HG02852 (cell line): Measurements from ENCODE around the gene CACNA2D1.
"Not testable (repeated sequence)": the region's sequence is repeated elsewhere in the genome, so short reads cannot be mapped to it uniquely, and the experiment has no call there.

Experiments
- ATAC-seq: cut with Tn5 transposase; IDR thresholded peaks from one replicate; pipeline ENCODE4 v1.9.1; 2021; ENCODE audit warnings: mild to moderate bottlenecking, moderate library complexity; ENCODE audit not compliant: unreplicated experiment

Gene CACNA2D1

DNA sequence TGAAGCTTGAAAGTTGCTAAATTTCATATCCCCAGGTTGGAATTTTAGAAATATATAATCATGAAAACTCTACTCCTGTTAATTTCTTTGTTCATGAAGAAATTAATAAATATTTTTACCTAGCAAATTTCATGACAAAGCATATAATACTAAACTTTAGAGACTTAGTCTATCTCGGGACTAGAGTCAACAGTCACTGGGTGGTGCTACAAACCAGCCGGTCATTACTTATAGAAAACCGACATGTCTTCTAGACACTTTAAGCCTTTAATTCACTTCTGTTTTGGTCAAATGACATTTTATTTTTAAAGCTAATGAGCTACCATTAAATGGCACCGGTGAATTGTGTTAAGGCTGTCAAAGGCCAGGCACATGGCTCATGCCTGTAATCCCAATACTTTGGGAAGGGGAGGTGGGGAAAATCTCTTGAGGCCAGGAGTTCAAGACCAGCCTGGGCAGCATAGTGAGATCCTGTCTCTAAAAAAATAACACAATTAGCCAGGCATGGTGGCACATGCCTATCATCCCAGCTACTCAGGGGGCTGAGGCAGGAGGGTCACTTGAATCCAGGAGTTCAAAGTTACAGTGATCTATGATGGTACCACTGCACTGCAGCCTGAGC, 270.1 kb downstream of the CACNA2D1 start:
- ATAC-seq = no peak

DNA sequence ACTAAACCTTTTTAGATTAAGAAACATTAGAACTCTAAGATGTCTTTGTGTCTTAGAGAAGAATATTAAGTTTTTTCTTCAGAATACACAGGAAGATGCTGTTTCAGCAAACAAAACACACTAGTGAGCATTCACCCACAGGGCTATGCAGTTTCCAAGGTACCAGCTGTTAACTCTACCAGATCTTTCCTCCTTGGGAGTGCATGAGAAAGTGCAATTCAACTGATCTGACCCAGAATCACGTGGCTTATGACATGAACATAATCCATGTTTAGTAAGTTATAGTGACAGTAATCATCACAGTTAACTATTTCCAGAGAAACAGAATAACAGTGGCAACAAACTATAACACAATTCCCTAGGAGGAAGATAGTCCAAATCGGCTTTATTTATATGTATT, 270.7 kb downstream of the CACNA2D1 start:
- ATAC-seq = no peak

DNA sequence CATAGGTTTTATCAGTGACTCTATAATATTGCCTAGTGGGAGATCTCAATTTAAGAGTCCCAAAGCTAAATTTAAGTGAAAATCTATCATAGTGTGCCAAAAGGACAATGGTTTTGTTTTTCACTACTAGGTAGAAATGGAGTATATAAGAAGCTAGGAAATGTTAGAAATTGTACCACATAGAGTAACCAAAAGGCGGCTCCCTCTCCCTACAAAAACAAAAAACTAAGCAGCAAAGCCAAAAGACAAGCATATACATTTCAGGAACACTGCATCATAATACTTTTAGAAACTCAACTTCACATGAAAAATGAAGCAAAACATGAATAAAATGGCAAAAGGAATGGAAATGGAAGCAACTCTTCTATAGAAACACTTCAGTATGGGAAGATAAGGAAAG, 271.6 kb downstream of the CACNA2D1 start:
- ATAC-seq = no peak

DNA sequence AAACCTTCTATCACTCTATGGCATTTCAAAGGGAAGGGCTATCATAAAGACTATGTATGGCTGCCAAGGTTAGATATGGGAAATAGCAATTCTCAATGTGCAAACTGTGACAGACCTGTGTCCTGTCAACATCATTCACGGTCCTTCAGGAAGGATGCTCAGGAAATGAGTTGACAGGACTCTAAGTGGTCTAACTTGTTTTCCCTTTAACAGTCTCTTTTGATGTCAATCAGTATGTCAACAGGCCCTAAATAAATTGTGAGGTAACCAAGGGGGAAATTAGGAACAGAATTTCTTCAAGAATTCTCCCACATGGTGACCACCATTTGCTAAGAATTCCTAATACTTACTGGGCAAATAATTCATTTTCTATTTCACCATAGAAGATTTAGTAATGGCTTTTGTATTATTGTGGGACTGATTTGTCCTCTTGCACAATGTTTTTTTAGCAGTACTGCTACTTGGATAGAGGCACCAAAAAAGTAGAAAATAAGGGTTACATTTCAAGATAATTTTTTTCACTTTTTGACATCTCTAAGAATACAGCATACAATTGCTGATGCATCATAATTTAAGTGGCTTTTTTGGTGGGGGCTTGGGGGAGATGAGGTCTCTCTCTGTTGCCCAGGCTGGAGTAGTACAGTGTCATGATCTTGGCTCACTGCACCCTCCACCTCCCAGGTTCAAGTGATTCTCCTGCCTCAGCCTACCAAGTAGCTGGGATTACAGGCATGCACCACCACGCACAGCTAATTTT, 275.8 kb downstream of the CACNA2D1 start:
- ATAC-seq = no peak

DNA sequence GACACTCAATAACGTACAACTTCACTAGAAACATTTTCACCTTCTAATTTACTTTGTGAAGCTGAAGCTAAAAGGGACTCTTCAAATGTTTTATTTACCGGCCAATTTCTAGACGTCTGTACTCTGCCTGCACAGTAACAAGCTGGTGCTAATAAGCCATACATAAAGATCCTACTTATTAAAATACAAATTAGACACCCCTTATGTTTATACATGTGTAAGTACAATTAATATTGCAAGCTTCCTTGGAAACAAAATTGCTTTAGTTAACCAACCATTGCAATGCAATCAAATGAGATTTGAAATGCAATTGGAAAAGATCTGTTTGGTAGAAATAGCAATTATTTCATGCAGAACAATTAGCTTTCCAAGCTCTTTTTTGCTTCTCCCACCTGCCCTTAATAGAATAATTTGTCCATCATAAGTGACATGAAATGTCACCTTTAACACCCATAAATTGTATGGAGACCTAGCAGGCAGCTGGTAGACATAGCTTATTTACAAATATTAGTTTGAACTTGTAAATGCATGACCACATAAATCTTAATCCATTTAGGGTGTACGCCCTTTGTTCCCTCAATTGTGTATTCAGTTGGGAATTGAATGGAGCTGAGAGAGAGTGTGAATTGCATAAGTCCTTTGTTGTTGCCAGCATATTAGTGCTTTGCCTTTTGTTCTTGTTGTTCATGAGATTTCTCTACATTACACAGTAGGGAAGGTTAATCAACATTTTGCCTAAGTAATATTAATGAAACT, 277.1 kb downstream of the CACNA2D1 start:
- ATAC-seq = no peak

DNA sequence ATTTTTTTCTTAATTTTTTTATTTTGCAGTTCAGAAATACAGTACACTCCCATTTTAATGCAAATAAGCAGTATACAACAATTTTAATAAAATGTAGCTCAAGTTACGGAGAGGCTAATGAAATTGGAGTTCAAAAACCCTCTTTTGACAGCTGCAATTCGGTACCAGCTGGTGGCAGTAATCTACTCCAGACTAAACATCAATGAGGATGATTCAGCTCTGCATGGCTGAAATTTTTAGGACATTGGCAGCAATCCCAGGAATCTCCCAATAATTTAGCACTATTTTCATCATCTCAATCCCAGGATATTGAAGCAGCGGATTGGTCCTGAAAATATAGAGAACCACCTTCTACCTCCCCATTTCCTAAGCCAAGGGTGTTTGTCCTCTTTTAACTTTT, 278.8 kb downstream of the CACNA2D1 start:
- no peak for ATAC-seq

DNA sequence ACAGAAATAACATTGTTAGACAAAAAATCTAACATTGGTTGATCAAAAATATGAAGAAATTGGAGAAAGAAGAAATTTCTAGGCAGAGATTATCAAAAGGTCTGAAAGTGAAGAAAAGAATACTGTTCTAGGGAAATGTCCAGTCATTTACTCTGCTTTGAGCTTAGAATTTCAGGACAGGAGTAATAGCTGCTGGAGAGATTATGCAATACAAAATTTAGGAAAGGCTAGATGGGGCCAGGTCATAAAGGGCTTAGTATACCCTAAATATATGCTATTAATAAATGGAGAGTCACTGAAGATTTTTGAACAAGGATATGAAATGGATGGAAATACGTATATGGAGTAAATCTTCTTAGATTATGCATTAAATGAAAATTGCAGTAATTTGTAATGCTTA, 279.2 kb downstream of the CACNA2D1 start:
- ATAC-seq = no peak

DNA sequence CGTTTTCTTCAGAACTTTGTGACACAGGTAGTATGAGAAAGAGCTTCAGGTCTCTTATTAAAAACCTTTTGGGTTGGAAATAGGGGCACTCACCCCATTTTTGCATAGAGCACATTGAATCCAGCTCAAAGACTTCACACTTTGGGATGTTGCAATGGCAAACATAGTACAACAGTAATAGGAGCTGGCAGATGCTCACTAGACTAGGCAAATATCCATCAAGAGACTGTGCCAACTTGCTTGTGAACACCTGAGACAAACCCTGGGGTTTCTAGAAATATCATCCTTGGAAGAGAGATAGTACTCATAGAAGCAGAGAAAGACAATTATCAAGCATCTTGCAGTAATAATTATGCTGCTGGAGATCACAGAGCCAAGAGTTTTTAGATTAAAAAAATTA, 280.0 kb downstream of the CACNA2D1 start:
- ATAC-seq = no peak

DNA sequence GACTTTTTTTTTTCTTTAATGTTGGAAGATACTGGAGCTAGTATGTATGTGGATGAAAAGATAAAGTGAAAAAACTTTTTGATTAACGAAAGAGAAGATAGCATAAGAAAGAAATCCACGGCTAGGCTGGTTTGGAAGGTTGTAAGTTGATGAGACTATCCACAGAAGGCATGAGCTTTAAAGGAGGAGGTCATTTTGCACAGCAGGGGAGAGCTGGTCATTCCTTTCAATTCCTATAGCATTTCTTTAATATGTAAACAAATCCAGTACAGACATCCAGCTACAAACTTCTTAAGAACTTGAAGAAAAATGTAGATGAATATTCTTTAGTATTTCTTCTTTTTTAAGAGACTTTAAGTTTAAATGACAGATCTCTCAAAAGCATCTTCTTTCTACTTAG, 281.3 kb downstream of the CACNA2D1 start:
- ATAC-seq = no peak

DNA sequence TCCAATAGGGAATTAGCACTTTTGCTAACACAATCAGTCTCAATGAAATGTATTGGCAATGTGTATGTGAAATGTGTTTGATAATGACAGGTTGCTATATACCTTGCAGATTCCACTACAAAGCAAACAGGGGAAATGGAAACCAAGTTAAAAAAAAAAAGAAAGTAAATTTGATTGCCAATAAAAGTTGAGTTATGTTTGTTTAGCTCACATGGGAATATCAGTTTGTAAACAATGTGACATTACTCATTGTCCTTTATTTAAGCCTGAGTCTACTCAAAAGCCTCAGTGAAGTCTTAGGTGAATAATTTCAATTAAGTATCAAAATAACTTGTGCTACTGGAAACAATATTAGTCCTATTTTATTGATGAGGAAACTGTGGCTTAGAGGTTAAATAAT, 285.2 kb downstream of the CACNA2D1 start:
- no peak for ATAC-seq

DNA sequence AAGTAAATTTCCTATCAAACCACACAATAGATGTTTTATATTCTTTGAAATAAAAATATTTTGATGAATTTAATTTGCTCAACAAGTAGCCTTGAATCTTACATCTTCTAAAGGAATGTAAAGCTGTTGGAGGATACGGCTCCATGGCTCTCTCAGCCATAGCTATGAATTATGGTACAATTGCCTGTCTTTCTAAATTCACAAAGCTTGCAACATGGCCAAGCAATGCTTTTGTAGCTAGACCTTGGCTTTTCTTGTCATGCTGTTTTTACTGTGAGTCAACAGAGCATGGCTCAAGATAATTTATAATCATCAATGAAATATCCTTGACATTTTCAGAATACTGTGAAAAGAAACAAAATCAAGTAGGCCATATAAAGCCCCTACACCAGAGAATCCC, 286.7 kb downstream of the CACNA2D1 start:
- no peak for ATAC-seq

DNA sequence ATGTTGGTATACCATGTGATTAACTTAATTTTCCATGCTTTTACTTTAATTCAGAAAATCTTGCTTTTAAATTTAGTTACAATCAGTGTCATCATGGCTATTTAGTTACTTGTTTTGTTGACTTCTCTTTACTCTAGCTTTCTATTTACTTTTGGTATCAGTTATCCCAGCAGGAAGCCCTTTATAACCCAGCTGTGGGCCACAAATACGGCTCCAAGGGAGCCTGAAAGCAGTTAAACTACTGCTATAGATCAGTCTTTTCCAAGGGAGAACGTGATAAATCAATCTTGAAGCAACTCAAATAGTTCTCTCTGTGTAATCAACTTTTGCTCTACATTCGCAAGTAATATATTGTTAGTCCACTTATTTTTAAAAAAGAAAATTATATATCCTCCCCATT, 287.4 kb downstream of the CACNA2D1 start:
- ATAC-seq = no peak

DNA sequence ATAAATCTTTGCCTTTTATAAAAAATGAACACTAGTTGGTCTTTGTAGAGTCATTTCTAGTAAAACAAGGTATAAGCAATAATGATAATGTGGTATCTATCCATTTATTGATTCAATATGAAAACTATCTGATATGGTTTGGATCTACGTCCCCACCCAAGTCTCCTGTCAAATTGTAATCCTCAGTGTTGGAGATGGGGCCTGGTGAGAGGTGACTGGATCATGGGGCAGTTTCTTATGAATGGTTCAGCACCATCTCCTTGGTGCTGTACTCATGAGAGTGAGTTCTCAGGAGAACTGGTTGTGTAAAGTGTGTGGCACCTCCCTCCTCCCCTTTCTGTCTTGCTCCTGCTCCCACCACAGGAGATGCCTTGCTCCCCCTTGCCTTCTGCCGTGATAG, 288.8 kb downstream of the CACNA2D1 start:
- ATAC-seq = no peak

DNA sequence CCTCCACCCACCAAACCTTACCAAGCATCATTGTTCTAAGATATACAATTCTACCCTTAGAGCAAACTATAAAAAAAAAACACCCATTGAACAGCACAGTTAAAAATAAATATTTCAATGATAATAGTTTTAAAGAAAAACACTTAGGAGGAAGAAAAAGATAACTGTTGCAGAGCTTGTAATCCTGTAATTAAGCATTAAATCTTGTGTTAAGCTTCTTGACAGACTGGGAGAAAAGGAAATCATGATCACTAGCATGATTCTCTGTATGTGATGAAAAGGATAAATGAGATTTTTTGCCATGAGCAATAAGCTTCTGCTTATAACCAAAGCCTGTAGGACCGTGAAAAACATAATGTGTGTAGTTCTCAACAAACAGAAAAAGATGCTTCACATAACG, 289.8 kb downstream of the CACNA2D1 start:
- ATAC-seq = no peak

DNA sequence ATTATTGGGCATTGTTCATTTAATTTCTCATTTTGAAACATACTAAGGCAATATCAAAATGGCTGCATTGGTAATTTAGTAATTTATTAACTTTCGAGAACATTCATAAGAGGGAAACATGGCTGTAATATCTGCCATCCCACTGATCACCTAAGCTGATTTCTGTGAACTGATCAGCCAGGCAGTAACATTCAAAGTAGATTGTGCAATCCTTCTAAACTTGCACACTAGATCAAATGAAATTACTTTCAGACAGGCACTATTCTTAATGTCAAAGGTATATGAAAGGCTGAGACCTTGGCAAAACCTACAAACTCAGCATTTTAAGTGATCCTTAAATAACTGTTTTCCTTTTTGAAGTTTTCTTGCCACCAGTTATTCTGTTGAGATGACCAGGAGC, 290.7 kb downstream of the CACNA2D1 start:
- no peak for ATAC-seq

DNA sequence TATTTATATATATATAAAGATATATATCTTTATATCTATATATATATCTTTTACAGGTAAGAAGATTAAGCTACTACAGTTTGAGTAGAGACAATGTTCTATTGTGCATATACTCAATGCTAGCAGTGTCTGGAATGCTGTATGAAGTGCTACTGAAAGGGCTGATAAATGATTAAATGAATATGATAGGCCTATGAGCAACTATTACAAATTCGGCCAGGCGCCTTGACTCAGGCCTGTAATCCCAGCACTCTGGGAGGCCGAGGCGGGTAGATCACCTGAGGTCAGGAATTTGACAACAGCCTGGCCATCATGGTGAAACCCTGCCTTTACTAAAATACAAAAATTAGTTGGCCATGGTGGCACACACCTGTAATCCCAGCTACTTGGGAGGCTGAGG, 297.1 kb downstream of the CACNA2D1 start:
- no peak for ATAC-seq

DNA sequence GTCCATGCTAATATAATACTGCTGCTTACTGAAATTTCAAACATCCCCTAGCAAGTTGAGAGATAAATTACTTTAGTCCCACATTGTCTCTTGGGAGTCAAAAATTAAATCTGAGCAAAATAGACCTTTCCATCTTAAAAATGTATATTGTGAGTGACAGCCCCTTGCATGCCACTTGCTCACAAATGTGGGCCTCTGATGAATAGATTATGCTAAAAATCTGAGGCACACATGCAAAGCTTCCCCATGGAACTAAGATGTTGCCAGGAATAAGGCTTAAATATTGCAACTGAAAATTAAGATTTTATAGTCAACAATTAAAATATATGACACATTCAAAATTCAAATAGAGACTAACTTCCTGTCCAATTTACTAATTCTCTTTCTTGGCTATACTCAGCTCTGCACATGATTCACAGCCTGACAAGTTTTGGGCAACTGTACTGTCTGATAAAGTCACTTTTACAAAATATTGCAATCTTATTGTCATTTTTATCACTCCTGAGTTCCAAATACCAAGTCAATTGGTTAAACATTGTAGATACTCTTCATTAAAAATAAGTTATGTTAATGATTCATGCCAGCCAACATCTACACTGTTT, 301.2 kb downstream of the CACNA2D1 start:
- no peak for ATAC-seq

DNA sequence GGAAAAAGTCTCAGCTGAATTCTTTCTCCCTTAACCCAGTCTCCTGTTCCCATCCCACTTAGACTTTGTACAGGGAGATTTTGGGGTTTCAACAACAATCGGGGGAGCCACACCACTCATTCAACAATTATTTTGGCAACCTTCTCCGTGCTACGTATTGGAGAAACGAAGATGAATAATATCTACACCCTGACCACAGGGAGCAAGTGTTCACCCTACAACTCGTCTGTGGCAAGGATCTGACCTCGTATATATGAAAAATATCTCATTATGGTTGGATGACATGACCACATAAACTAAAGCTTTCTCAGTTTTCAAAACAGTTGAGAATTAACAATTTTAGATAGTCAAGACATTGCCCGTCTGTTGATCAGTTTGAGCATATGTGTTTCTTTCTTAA, 302.1 kb downstream of the CACNA2D1 start:
- ATAC-seq = no peak

DNA sequence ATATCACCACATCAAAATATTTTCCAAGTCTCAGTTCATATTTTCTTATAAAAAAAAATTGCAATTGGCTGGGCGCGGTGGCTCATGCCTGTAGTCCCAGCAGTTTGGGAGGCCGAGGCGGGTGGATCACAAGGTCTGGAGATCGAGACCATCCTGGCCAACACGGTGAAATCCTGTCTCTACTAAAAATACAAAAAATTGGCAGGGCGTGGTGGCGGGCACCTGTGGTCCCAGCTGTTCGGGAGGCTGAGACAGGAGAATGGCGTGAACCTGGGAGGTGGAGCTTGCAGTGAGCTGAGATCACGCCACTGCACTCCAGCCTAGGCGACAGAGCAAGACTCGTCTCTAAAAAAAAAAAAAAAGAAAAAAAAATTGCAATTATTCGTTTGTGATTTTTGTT, 303.0 kb downstream of the CACNA2D1 start:
- ATAC-seq = not testable (repeated sequence)

DNA sequence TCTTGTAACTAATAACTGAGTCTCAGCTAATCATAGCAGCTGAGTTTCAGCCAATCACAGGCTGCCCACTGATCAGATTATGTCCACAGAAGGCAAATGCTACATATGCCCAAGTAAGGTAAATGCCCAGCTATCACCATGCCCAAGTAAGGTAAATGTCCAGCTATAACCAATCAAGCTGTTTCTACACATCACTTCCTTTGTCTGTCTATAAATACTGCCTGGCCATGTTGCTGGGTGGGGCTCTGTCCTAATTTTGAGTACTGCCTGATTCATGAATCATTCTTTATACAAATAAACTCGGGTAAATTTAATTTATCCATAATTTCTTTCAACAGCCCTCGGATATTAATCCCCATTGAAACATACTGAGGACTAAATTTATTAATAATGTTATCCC, 312.4 kb downstream of the CACNA2D1 start:
- no peak for ATAC-seq

DNA sequence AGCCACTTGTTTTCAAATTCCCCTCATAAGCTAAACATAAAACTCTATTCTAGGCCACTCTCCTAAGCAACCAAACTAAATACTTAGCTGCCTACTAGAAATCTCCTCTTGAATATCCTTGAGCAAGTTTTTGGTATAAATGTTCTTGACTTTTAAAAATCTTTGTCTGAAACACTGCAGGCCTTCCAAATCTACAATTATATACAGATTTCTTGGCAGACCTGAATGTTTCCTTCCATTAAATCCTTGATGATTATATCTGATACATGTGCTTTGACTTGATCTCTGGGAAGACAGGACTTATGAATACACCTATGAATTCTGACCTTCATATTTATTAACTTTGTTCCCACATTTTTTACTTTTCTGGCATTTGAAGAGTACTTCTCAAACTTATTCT, 314.5 kb downstream of the CACNA2D1 start:
- no peak for ATAC-seq

DNA sequence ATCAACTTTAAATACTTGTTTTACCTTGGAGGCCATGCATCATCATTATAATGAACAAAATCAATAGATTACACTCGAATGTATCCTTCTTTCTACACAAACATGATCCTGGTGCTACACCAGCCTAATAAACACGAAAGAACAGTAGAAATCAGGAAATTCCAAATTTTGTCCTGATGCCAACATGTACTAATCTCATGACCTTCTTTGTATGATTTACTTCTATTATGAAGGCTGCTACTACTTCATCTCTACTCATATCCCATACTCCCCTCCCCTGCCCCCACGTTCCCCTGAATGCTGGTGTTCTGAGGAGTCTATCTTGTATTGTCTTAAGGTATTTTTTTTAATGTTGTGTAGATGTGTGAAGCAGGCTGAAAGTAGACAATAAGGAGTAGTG, 315.0 kb downstream of the CACNA2D1 start:
- ATAC-seq = no peak
